Measurements from ENCODE around the gene RTF1. TPM values are rescaled to one million over a fixed set of nuclear protein-coding genes. Genes with fewer than 3 reads are reported as not detected.
A peak's percentile ranks its signal among the peaks of the same experiment; 100 is the strongest.

RTF1 gene
- total RNA-seq, 1 donor from 2014 or later = 20.9 TPM

DNA sequence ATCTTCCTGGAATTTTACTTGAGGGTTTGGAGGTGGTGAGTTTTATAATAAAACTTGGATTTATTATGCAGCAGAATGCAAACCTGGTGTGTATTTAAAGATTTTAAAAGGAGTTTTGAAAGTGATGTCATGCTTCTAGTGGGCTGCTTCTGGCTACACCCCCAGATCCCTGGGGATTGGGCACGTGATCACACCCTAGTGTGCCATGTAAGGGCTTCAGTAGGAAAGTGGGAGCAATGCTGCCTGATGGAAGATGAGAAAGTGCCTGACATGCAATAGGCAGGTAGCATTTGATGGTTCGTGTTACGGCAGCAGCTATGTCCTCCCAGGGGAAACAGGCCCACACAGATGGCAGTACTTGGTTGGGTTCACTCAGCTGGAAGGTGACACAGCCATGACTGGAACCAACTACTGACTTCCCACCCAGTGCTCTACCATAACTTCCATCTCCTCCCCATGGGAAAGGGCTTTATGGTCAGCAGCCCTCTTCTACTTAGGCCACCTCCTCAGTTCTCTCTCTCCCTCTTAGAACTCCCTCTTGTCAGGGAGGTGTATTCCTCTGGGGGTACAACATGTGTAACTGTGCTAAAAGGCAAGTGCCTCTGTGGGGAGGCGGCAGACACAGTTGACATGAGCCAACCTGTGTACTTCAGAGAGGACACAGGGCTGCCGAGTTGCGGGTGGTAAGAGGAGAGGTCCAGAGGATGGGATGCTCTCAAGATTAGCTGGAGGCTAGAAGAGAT, 82.4 kb downstream of the RTF1 start:
- intact Hi-C loops (cut with DNase I) = no loop called here
- no peak for DNase-seq (ENCODE audit: missing footprints)
- ATAC-seq = no peak

DNA sequence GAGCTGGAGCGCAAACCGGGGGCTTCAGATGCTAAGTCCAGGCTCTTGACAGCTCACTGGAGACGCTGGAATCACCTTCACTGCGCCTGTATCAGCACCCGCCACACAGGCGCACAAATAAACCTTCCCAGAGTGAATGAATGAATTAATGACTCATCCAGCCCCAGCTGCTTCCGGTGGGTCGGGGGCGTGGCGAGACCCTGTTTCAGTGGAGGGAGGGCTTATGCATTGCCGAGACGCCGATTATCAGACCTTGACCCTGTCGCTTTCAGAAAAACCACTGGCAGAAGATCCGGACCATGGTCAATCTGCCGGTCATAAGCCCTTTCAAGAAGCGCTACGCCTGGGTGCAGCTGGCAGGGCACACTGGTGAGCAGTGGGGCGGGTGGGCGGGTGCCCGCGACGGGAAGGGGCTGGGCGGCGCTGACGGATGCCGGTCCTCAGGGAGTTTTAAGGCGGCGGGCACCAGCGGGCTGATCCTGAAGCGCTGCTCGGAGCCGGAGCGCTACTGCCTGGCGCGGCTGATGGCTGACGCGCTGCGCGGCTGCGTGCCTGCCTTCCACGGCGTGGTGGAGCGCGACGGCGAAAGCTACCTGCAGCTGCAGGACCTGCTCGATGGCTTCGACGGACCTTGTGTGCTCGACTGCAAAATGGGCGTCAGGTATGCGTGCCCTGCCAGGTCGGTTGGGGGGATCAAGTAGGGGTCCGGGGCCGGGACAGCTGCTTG, 84.5 kb downstream of the RTF1 start:
- DNase-seq (ENCODE audit: missing footprints) (no peak), ATAC-seq (peak; percentile 45)
- intact Hi-C loops (cut with DNase I) = no loop called here

DNA sequence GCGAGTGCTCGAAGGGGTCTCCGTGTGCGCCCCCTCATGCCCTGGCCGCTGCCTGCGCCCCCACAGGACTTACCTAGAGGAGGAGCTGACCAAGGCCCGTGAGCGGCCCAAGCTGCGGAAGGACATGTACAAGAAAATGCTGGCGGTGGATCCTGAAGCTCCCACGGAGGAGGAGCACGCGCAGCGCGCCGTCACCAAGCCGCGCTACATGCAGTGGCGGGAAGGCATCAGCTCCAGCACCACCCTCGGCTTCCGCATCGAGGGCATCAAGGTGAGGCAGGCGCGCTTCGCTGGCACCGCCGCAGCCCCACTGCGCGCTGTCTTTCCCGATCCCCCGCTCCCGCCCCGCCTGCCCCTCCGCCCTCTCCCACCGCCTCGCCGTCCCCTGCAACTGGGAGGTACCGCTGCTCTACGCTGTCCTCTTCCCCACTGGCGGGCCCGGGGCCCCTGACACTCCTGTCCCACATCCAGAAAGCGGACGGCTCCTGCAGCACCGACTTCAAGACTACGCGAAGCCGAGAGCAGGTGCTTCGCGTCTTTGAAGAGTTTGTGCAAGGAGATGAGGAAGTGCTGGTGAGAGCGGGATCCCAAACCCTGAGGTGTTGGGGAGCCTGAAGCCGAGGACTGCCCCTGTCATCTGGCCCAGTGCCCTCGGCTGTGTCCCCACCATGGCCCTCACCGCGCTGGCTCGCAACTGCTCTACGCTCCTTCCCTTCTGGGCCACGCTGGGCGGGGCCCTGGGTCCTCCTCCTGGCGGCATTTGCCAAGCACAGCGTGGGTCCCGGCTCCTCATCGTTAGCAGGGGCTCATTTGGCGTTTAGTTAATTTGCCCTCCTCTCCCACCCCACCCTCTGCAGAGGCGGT, 85.3 kb downstream of the RTF1 start:
- DNase-seq (ENCODE audit: missing footprints) (no peak), ATAC-seq (no peak)
- intact Hi-C loops (cut with DNase I) = no loop called here

GRCh38 chr15:41502795-41503668, 86.1 kb downstream of the RTF1 start:
- ATAC-seq = no peak
- no peak for DNase-seq (ENCODE audit: missing footprints)
- intact Hi-C loops (cut with DNase I) = no loop called here

DNA sequence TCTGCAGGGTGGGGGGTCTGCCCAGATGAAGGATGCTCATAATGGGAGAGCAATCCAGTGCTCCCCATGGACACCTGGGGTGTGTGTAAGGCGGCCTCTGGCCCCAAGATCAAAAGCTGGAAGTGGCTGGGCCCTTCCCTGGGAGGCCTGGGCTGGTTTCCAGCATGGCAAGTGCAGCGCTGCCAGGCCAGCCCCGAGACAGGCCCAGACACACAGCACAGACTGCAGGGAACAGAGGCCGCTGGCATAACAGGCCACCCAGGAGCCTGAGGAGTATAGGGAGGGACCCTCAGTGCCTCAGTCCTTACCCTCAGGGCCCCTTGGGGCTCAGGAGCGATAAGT, 86.7 kb downstream of the RTF1 start:
- ATAC-seq (no peak), DNase-seq (ENCODE audit: missing footprints) (no peak)
- intact Hi-C loops (cut with DNase I) = no loop called here

GRCh38 chr15:41504751-41505492, 88.0 kb downstream of the RTF1 start:
- intact Hi-C loops (cut with DNase I) = no loop called here
- no peak for ATAC-seq
- DNase-seq (ENCODE audit: missing footprints) = no peak

DNA sequence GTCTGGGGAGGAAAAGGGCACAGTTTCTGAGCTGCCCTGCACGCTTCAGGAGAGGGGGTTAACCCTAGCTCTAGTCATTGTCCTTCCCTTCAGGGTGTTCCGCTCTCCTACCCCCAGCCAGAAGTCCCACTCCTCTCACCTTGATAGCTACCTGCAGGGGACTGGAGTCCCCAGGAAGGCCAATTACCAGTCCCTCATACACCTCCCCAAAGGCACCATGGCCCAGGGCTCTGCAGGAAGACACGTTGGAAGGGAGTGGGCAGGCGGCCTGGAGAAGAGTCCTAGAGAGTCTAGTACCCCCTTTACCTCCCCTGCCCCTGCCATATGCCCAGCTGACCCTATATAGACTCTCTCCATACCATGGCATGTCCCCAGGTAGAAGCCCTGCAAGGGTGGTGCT, 88.9 kb downstream of the RTF1 start:
- DNase-seq (ENCODE audit: missing footprints) (no peak), ATAC-seq (no peak)
- intact Hi-C loops (cut with DNase I) = no loop called here

DNA sequence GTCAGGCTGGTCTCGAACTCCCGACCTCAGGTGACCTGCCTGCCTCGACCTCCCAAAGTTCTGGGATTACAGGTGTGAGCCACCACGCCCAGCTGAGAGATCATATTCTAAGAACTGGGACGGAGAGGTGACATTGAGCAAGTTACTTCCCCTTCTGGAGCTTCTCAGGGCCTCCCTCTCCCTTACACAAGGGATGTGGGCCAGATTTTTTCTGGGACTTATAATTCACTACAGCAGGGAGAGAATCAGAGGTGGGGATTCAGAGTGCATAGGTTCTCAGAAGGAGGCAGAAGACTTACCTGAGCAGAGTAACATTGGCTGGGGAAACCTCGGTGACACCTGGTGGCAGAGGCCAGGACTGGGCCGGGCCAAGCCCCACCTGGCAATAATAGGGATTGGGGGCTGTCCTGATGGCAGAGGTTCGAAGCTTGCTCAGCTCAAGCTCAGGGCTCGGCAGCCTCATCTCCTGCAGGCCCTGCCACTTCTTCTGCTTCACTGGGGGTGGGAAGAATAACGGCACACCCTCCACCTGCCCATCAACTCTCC, 90.0 kb downstream of the RTF1 start:
- ATAC-seq (no peak), DNase-seq (ENCODE audit: missing footprints) (no peak)
- intact Hi-C loops (cut with DNase I) = no loop called here

DNA sequence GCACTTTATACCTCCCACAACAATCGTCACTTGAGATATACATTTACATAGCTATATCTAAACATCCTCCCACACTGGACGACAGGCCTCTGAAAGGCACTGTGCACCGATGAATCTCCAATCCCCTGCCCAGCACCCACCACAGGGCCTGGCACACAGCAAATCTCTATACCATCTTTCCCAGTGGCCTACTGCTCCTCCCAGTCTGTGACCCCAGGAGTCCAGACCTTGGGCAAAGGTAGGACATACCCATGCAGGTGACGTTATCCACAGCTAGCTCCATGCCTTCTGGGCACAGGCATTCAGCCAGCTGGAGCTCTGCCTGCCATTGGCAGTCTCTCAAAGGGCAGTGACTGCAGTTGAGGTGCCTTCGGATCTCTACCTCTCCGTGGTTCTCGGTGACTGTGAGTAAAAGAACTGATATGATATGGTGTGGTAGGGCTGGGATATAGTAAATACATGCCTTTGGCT, 91.0 kb downstream of the RTF1 start:
- DNase-seq (ENCODE audit: missing footprints) = no peak
- no peak for ATAC-seq
- intact Hi-C loops (cut with DNase I) = no loop called here

DNA sequence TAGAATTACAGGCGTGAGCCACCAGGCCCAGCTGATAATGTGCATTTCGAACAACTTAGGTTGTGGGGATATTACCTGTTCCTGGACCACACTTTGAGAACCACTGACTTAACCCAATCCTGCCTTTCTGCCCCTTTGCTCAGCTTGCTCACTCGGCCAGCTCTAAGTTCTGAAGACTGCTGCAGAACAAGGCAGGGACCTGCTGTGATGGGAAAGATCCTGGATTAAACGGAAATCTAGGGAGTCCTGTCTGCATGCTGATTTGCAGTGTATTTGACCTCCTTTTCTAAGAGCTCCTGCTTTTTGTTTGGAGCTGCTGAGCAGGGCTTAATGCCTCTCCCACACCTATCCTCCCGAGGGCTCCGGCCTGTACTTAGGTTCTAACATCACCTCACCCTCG, 93.8 kb downstream of the RTF1 start:
- intact Hi-C loops (cut with DNase I) = no loop called here
- DNase-seq (ENCODE audit: missing footprints) (no peak), ATAC-seq (no peak)

GRCh38 chr15:41511331-41511898, 94.5 kb downstream of the RTF1 start:
- no peak for ATAC-seq
- no peak for DNase-seq (ENCODE audit: missing footprints)

GRCh38 chr15:41511899-41512369, 95.0 kb downstream of the RTF1 start:
- DNase-seq (ENCODE audit: missing footprints) = no peak
- no peak for ATAC-seq
- intact Hi-C loops (cut with DNase I) = no loop called here

More at GRCh38 chr15:41511331-41511898, 94.5 kb downstream of the RTF1 start:
- intact Hi-C loops (cut with DNase I) = no loop called here

DNA sequence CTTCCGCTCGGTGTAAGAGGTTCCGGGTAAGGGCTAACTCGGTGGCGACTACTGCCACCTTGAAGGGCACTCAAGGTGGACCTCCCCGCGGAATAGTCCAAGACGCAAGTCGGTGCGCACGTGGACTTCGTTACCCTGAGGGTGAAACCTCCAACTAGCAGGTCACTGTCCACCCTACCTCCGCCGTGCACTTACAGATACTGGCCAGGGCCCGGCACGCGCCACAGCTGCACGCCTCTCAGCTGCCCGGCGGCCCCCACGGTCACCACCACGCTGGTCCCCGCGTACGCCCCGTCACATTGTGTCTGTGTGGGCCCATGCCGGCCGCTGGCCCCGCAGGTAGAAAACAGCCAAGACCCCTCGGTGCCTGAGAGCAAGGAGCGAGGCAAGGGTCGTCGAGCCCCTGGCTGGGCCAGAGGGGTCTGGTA, 95.6 kb downstream of the RTF1 start:
- peak; percentile 21 for ATAC-seq
- intact Hi-C loops (cut with DNase I) = no loop called here
- DNase-seq (ENCODE audit: missing footprints) = no peak

- ATAC-seq = no peak
- no peak for DNase-seq (ENCODE audit: missing footprints)
- intact Hi-C loops (cut with DNase I) = no loop called here
These were observed 96.1 kb downstream of the RTF1 start for GRCh38 chr15:41512940-41513505.

DNA sequence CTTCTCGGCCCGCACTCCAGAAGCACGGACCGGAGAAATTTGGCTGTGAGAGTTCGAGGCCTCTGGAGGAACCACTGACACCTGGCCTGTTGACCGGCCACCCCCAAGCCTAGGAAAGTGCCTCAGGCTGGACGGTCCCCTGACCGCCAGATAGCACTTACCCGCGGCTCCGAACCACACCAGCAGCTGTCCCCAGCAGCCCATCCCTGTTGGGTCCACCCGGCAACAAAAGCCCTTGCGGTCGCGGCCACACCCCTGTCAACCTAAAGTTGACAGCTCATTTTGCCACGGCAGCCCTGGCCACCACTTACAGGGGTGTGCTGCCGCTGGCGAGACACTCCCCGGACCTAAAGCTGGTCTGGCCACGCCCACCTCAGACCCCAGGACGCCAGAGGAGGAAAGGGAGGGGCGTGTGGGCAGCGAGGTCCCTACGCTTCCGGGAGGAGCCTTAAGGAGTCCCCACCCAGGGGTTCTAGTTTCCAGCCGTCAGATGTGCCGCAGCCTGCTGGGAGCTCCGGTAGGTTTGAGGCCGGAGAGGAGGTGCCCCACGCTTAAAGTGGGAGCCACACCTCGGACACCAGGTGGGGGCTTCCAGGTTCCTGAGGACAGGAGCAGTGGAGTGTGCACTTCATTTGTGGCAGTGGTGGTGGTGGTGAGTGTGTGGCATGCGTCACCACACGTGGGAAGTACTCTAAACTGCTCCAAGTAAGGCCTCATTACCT, 96.8 kb downstream of the RTF1 start, which contains the start of gene LTK:
TSS of gene LTK (minus strand) at position 322 of the 722 bp plus-strand sequence. CDS start at position 204, 118 bp downstream.
- ATAC-seq (no peak), DNase-seq (ENCODE audit: missing footprints) (no peak)
- intact Hi-C loops (cut with DNase I) = no loop called here

DNA sequence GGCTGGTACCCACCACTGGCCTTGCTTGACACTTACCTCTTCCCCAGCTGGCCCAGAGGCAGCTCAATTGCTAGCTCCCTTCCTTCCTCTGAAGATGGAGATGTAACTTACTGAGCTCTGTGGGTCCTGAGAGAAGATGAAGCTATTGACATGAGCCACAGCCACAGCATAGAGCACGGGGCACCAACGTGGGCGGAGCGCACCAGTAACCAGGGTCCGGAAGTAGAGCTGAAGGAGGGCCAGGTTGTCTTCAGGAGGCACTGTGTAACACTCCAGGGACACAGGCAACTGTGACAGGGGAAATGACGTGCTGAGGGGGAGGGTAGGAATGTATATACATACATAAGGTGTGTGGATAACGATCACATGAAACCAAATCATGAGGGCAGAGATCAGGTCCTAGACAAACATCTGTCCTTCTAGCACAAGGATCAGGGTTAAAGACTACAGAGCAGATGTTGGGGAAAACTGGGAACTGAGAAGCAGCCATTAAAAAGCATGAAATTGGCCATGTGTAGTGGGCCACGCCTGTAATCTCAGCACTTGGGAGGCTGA, 101.1 kb downstream of the RTF1 start:
- ATAC-seq (no peak), DNase-seq (ENCODE audit: missing footprints) (no peak)
- intact Hi-C loops (cut with DNase I) = no loop called here

Measured in Right ventricle myocardium inferior (tissue), 1 donor.